ENCODE measurements around the gene GLIS1.
A peak's percentile ranks its signal among the peaks of the same experiment; 100 is the strongest.

Gene GLIS1

GRCh38 chr1:53601031-53601745, 137.8 kb downstream of the GLIS1 start:
- H3K23ac ChIP-seq (ENCODE audit: low read length in 2 of 2): no peak overlapping the region
- no peak overlapping the region for H3K9ac ChIP-seq (ENCODE audit: low read length)
- H4K8ac ChIP-seq (ENCODE audit: low read length): no peak overlapping the region
- peaks cover 43% of the 10 kb centered on the region for H3K79me1 ChIP-seq (replicated peaks; ENCODE audit: low read length, poor library complexity, severe bottlenecking)
- peaks cover 13% of the 10 kb centered on the region for H3K4me1 ChIP-seq (ENCODE audit: control insufficient read depth, insufficient read depth, low read depth, low read length)
- no peak overlapping the region for H3K27ac ChIP-seq (ENCODE audit: low read length, poor library complexity, severe bottlenecking)
- no peak overlapping the region for H3K18ac ChIP-seq (ENCODE audit: low read depth in 1 of 2, low read length in 2 of 2)
- no peak overlapping the region for H2AFZ ChIP-seq (ENCODE audit: low read depth, low read length)
- no peak overlapping the region for H3K14ac ChIP-seq (ENCODE audit: low read length in 2 of 2)
- no peak overlapping the region for H3K4ac ChIP-seq (ENCODE audit: low read depth in 1 of 2, low read length in 2 of 2)
- no peak overlapping the region for H4K91ac ChIP-seq (ENCODE audit: low read length)
- H2BK12ac ChIP-seq (ENCODE audit: low read length in 2 of 2): no peak overlapping the region
- H2AK5ac ChIP-seq (ENCODE audit: low read length, severe bottlenecking): no peak overlapping the region
- peaks cover 0 to 30% of the 10 kb centered on the region in 2 experiments for H3K36me3 ChIP-seq (ENCODE audit: control insufficient read depth in 1 of 2, insufficient read depth in 2 of 2, low read depth in 1 of 2, low read length in 2 of 2)
- 87% methylated on average over 11 of the region's 11 CpGs for WGBS
- peaks cover 0 to 46% of the 10 kb centered on the region in 2 experiments for H3K27me3 ChIP-seq (ENCODE audit: control insufficient read depth in 1 of 2, insufficient read depth in 1 of 2, low read length in 2 of 2)
- no peaks in the 10 kb centered on the region for H3K9me3 ChIP-seq (ENCODE audit: control insufficient read depth, low read length)
- H3K4me3 ChIP-seq (ENCODE audit: insufficient read depth in 1 of 2, low read depth in 1 of 2, low read length in 2 of 2): no peak overlapping the region
- H2BK120ac ChIP-seq (ENCODE audit: low read depth, low read length): no peak overlapping the region
- H3K4me2 ChIP-seq (ENCODE audit: low read length, poor library complexity, severe bottlenecking): no peak overlapping the region
- no peak overlapping the region for H2BK15ac ChIP-seq (ENCODE audit: low read depth, poor library complexity, severe bottlenecking)
- DNase-seq: no peak
- no peak overlapping the region for H2BK5ac ChIP-seq (ENCODE audit: low read depth, low read length, poor library complexity, severe bottlenecking)

GRCh38 chr1:53600561-53600960, 138.4 kb downstream of the GLIS1 start:
- no peak overlapping the region for H2BK15ac ChIP-seq (ENCODE audit: low read depth, poor library complexity, severe bottlenecking)
- H2AFZ ChIP-seq (ENCODE audit: low read depth, low read length): no peak overlapping the region
- no peak overlapping the region for H3K27ac ChIP-seq (ENCODE audit: low read length, poor library complexity, severe bottlenecking)
- WGBS: 60% methylated on average over 7 of the region's 8 CpGs
- H3K23ac ChIP-seq (ENCODE audit: low read length in 2 of 2): no peak overlapping the region
- peaks cover 0 to 47% of the 10 kb centered on the region in 2 experiments for H3K27me3 ChIP-seq (ENCODE audit: control insufficient read depth in 1 of 2, insufficient read depth in 1 of 2, low read length in 2 of 2)
- peaks cover 10% of the 10 kb centered on the region for H3K4me1 ChIP-seq (ENCODE audit: control insufficient read depth, insufficient read depth, low read depth, low read length)
- H3K4me2 ChIP-seq (ENCODE audit: low read length, poor library complexity, severe bottlenecking): no peak overlapping the region
- H4K91ac ChIP-seq (ENCODE audit: low read length): no peak overlapping the region
- peaks cover 0 to 36% of the 10 kb centered on the region in 2 experiments for H3K36me3 ChIP-seq (ENCODE audit: control insufficient read depth in 1 of 2, insufficient read depth in 2 of 2, low read depth in 1 of 2, low read length in 2 of 2)
- no peak overlapping the region for H2BK120ac ChIP-seq (ENCODE audit: low read depth, low read length)
- H3K9me3 ChIP-seq (ENCODE audit: control insufficient read depth, low read length): no peaks in the 10 kb centered on the region
- H2AK5ac ChIP-seq (ENCODE audit: low read length, severe bottlenecking): no peak overlapping the region
- no peak overlapping the region for H3K4me3 ChIP-seq (ENCODE audit: insufficient read depth in 1 of 2, low read depth in 1 of 2, low read length in 2 of 2)
- H3K9ac ChIP-seq (ENCODE audit: low read length): no peak overlapping the region
- no peak overlapping the region for H3K4ac ChIP-seq (ENCODE audit: low read depth in 1 of 2, low read length in 2 of 2)
- no peak overlapping the region for H3K18ac ChIP-seq (ENCODE audit: low read depth in 1 of 2, low read length in 2 of 2)
- no peak for DNase-seq
- H2BK12ac ChIP-seq (ENCODE audit: low read length in 2 of 2): no peak overlapping the region
- H3K14ac ChIP-seq (ENCODE audit: low read length in 2 of 2): no peak overlapping the region
- peaks cover 43% of the 10 kb centered on the region for H3K79me1 ChIP-seq (replicated peaks; ENCODE audit: low read length, poor library complexity, severe bottlenecking)
- H4K8ac ChIP-seq (ENCODE audit: low read length): no peak overlapping the region
- H2BK5ac ChIP-seq (ENCODE audit: low read depth, low read length, poor library complexity, severe bottlenecking): no peak overlapping the region

- H3K27me3 ChIP-seq (ENCODE audit: control insufficient read depth in 1 of 2, insufficient read depth in 1 of 2, low read length in 2 of 2): peaks cover 0 to 45% of the 10 kb centered on the region in 2 experiments
- H3K14ac ChIP-seq (ENCODE audit: low read length in 2 of 2): peak overlapping the region in 1 of 2 experiments; percentile 11
- no peak overlapping the region for H2BK120ac ChIP-seq (ENCODE audit: low read depth, low read length)
- DNase-seq: no peak
- no peak overlapping the region for H3K27ac ChIP-seq (ENCODE audit: low read length, poor library complexity, severe bottlenecking)
- H2BK12ac ChIP-seq (ENCODE audit: low read length in 2 of 2): no peak overlapping the region
- H2AFZ ChIP-seq (ENCODE audit: low read depth, low read length): no peak overlapping the region
- H2BK15ac ChIP-seq (ENCODE audit: low read depth, poor library complexity, severe bottlenecking): no peak overlapping the region
- H2AK5ac ChIP-seq (ENCODE audit: low read length, severe bottlenecking): no peak overlapping the region
- no peaks in the 10 kb centered on the region for H3K9me3 ChIP-seq (ENCODE audit: control insufficient read depth, low read length)
- H3K79me1 ChIP-seq (replicated peaks; ENCODE audit: low read length, poor library complexity, severe bottlenecking): peaks cover 39% of the 10 kb centered on the region
- H3K4me3 ChIP-seq (ENCODE audit: insufficient read depth in 1 of 2, low read depth in 1 of 2, low read length in 2 of 2): no peak overlapping the region
- H3K36me3 ChIP-seq (ENCODE audit: control insufficient read depth in 1 of 2, insufficient read depth in 2 of 2, low read depth in 1 of 2, low read length in 2 of 2): peaks cover 0 to 38% of the 10 kb centered on the region in 2 experiments
- no peak overlapping the region for H2BK5ac ChIP-seq (ENCODE audit: low read depth, low read length, poor library complexity, severe bottlenecking)
- no peak overlapping the region for H4K8ac ChIP-seq (ENCODE audit: low read length)
- H3K18ac ChIP-seq (ENCODE audit: low read depth in 1 of 2, low read length in 2 of 2): no peak overlapping the region
- H3K4ac ChIP-seq (ENCODE audit: low read depth in 1 of 2, low read length in 2 of 2): no peak overlapping the region
- H3K4me2 ChIP-seq (ENCODE audit: low read length, poor library complexity, severe bottlenecking): no peak overlapping the region
- H3K9ac ChIP-seq (ENCODE audit: low read length): no peak overlapping the region
- no peak overlapping the region for H4K91ac ChIP-seq (ENCODE audit: low read length)
- WGBS: 52% methylated on average over 5 of the region's 5 CpGs
- H3K4me1 ChIP-seq (ENCODE audit: control insufficient read depth, insufficient read depth, low read depth, low read length): peaks cover 7% of the 10 kb centered on the region
- H3K23ac ChIP-seq (ENCODE audit: low read length in 2 of 2): no peak overlapping the region
Measured at GRCh38 chr1:53600001-53600400, 139.0 kb downstream of the GLIS1 start.

- Histone ChIP-seq H3K4me1 (ENCODE audit: control insufficient read depth, insufficient read depth, low read depth, low read length) (peaks cover 7% of the 10 kb centered on the region), H2BK5ac (ENCODE audit: low read depth, low read length, poor library complexity, severe bottlenecking) (no peak overlapping the region), H3K4me3 (ENCODE audit: insufficient read depth in 1 of 2, low read depth in 1 of 2, low read length in 2 of 2) (no peak overlapping the region), H4K8ac (ENCODE audit: low read length) (no peak overlapping the region), H3K4me2 (ENCODE audit: low read length, poor library complexity, severe bottlenecking) (no peak overlapping the region), H3K27me3 (ENCODE audit: control insufficient read depth in 1 of 2, insufficient read depth in 1 of 2, low read length in 2 of 2) (peaks cover 0 to 45% of the 10 kb centered on the region in 2 experiments), H3K9me3 (ENCODE audit: control insufficient read depth, low read length) (no peaks in the 10 kb centered on the region), H3K36me3 (ENCODE audit: control insufficient read depth in 1 of 2, insufficient read depth in 2 of 2, low read depth in 1 of 2, low read length in 2 of 2) (peaks cover 0 to 43% of the 10 kb centered on the region in 2 experiments), H2AFZ (ENCODE audit: low read depth, low read length) (no peak overlapping the region), H3K18ac (ENCODE audit: low read depth in 1 of 2, low read length in 2 of 2) (no peak overlapping the region), H3K27ac (ENCODE audit: low read length, poor library complexity, severe bottlenecking) (no peak overlapping the region), H3K79me1 (replicated peaks; ENCODE audit: low read length, poor library complexity, severe bottlenecking) (peaks cover 40% of the 10 kb centered on the region), H3K14ac (ENCODE audit: low read length in 2 of 2) (no peak overlapping the region), H2BK15ac (ENCODE audit: low read depth, poor library complexity, severe bottlenecking) (no peak overlapping the region), H2AK5ac (ENCODE audit: low read length, severe bottlenecking) (no peak overlapping the region), H3K9ac (ENCODE audit: low read length) (no peak overlapping the region), H2BK12ac (ENCODE audit: low read length in 2 of 2) (no peak overlapping the region), H3K4ac (ENCODE audit: low read depth in 1 of 2, low read length in 2 of 2) (no peak overlapping the region), H4K91ac (ENCODE audit: low read length) (no peak overlapping the region), H3K23ac (ENCODE audit: low read length in 2 of 2) (no peak overlapping the region), H2BK120ac (ENCODE audit: low read depth, low read length) (no peak overlapping the region)
- DNase-seq: no peak
- 98% methylated on average over 4 of the region's 4 CpGs for WGBS
Measured at GRCh38 chr1:53599481-53599880, 139.5 kb downstream of the GLIS1 start.
